HG03097 (cell line): Measurements from ENCODE around the gene LRCH4.

Source experiments
- ATAC-seq: cut with Tn5 transposase; IDR thresholded peaks from one replicate; pipeline ENCODE4 v1.9.1; 2021; ENCODE audit not compliant: unreplicated experiment, low FRiP score

Gene LRCH4, protein sequence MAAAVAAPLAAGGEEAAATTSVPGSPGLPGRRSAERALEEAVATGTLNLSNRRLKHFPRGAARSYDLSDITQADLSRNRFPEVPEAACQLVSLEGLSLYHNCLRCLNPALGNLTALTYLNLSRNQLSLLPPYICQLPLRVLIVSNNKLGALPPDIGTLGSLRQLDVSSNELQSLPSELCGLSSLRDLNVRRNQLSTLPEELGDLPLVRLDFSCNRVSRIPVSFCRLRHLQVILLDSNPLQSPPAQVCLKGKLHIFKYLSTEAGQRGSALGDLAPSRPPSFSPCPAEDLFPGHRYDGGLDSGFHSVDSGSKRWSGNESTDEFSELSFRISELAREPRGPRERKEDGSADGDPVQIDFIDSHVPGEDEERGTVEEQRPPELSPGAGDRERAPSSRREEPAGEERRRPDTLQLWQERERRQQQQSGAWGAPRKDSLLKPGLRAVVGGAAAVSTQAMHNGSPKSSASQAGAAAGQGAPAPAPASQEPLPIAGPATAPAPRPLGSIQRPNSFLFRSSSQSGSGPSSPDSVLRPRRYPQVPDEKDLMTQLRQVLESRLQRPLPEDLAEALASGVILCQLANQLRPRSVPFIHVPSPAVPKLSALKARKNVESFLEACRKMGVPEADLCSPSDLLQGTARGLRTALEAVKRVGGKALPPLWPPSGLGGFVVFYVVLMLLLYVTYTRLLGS

DNA sequence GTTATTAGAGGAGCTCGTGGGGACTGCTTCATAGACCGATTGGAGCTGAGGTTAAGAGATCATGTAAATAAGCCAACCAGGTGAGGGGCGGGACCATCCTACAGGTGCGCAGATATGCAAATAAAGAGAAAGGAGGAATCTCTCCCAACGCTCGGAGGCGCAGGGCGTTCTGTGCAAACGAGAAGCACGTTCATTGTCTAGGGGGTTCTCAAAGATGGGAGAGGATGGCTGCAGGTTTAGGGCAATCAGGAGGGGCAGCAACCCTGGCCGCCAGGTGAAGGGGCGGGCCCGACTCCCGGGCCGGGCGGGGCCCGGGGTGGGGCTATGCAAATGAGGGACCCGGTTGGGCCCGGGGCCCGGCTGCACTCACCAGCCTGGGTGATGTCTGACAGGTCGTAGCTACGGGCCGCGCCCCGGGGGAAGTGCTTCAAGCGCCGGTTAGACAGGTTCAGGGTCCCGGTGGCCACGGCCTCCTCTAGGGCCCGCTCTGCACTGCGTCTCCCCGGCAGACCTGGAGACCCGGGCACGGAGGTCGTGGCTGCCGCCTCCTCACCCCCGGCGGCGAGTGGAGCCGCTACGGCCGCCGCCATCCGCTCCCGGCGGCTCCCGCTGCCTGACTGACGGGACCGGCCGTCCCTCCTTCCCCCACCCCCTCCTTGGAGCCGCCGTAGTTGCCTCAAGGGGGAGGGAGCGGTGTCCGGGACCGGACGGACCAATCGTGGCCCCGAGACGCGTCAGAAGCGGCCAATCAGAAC is at the start of gene LRCH4:
LRCH4 (minus strand) TSS at position 619 of the 755 bp plus-strand sequence; CDS start at position 590, 29 bp downstream.
- peak; percentile 11 for ATAC-seq

DNA sequence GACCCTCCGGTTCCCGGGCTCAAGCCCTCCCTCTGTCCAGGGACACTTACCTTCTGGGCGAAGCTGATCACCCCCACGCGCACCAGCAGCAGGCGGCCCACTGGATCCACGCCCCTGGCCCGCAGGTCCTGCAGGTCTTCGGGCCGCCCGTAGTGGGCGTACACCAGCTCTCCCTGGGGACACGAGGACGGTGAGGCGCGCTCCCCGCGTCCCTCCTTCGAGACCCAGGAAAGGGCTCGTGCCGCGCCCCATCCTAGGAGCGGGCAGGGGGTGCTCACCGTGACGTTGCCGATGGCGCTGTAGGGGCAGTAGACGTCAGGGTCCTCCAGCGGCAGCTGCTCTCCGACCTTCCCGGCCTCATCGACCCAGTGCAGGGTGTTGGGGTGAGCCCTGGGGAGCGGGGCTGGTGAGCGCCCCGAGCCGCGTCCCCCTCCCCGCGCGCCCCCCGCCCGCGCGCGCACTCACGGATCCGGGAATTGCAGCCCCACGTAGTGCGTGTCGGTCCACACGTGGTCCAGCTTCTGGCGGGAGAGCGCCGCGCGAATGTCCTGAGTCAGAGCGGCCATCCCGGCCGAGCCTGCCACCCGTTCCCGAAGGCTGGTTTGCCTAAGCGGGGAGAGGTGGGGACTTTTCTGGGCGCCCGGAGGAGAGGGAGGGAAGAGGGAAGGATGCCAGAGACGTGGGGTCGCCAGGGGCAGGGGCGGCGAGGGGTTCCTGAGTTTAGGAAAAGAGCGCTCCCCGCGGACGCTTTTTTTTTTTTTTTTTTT is 47.2 kb upstream of the LRCH4 start:
- ATAC-seq = no peak

GRCh38 chr7:100630066-100630465 is 44.1 kb upstream of the LRCH4 start:
- no peak for ATAC-seq

DNA sequence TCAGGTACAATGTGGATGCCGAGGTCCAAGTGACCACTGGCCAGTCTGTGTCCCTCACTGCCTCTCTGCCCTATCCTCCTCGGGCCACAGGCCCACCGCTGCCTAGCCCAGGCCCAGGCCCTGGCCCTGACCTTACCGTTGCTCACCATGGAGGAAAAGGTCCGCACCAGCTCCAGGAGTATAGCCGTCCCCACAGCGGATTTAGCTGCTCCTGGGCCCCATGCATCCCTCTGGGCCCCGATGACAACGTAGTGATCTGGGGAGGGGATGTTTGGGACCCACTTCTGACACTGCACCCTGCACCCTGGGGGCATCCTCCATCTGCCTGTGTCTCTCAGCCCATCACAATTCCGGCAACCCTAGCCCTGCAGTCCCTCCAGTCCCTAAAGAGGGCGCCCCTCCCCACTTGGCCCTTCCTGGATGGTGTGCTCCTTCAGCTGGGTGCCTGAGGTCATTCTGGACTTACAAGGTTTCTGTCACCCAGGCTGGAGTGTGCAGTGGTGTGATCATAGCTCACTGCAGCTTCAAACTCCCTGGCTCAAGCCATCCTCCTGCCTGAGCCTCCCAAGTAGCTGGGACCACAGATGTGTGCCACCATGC is 43.3 kb upstream of the LRCH4 start:
- no peak for ATAC-seq

- no peak for ATAC-seq
These were observed 41.3 kb upstream of the LRCH4 start for GRCh38 chr7:100627238-100627549.

DNA sequence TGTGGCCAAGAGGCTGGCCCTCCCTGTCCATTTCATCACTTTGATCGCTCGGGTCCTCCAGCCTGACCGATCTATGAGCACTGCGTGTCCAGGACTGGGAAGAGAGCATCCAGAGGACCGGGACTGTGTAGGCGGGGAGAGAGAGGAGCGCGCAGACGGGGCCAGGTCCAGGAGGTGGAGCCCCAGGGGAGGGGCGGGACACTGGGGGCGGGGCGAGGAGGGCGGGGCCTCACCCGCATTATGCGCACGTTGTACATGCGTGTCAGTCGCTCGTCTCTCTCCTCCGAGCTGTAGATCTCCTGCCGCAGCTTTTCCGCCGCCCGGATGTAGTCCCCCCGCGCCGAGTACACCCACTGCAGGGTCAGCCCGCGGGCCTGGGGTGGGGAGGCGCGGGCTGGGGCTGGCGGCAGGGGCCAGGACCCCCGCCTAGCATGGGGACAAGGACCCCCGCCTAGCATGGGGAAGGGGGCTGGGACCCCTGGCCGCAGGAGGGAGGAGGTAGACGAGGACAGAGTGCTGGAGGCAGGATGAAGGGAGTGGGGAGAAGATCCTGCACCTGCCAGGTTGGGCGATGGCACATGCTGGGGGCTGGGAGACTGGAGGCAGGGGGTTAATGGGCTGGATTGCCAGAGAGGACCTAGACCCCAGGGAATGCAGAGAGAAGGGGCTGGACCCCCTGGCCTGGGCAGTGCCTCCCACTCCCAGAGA is 40.8 kb upstream of the LRCH4 start:
- ATAC-seq = no peak

- no peak for ATAC-seq
These were observed 40.1 kb upstream of the LRCH4 start for GRCh38 chr7:100626055-100626454.

DNA sequence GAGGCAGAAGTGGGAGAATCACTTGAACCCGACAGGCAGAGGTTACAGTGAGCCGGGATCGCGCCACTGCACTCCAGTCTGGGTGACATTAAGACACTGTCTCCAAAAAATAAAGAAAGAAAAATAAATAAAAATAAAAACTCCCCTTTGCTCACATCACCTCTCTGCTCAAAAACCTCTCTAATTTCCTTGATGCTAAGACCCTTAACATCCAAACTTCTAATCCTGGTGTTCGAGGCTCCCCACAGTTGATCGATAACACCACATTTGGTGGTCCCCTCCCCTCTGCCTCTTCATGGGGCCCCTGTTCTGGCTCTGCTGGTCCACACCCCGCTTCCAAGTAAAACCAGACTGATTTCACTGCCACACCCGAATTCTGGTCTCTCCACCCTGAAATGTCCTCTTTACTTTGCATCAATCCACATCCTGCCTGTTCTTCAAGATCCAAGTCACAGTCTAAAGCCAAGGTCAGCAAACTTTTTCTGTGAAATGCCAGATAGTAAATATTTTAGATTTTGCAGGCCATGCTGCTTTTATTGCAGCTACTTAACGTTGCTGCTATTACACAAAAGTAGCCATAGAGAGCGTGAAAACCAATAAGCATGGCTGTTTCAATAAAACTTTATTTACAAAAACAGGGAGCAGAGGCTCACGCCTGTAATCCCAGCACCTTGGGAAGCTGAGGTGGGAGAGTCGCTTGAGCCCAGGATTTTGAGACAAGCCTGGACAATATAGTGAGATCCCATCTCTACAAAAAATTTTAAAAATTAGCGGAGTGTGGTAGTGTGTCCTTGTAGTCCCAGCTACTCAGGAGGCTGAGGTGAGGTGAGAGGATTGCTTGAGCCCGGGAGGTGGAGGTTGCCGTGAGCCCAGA is 38.3 kb upstream of the LRCH4 start:
- ATAC-seq = no peak

GRCh38 chr7:100621554-100621953 is 35.6 kb upstream of the LRCH4 start:
- ATAC-seq = no peak

- ATAC-seq = no peak
These were observed 34.9 kb upstream of the LRCH4 start for GRCh38 chr7:100620804-100621203.

- ATAC-seq = no peak
These were observed 34.3 kb upstream of the LRCH4 start for GRCh38 chr7:100620239-100620638.

DNA sequence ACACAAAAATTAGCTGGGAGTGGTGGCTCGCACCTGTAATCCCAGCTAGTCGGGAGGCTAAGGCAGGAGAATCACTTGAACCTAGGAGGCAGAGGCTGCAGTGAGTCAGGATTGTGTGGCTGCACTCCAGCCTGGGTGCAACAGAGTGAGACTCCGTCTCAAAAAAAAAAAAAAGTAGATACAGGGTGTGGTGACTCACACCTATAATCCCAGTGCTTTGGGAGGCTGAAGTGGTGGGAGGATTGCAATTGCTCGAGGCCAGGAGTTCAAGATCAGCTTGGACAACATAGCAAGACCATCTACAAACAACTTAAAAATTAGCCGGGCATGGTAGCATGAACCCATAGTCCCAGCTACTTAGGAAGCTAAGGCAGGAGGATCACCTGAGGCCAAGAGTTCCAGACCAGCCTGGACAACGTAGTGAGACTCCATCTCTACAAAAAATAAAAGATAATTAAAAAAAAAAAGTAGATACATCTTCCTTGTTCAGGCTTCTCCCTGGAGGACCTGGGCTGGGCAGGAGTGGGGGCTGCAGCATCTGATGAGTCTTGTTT is 28.5 kb upstream of the LRCH4 start:
- no peak for ATAC-seq

GRCh38 chr7:100613412-100614175 is 27.7 kb upstream of the LRCH4 start:
- no peak for ATAC-seq

DNA sequence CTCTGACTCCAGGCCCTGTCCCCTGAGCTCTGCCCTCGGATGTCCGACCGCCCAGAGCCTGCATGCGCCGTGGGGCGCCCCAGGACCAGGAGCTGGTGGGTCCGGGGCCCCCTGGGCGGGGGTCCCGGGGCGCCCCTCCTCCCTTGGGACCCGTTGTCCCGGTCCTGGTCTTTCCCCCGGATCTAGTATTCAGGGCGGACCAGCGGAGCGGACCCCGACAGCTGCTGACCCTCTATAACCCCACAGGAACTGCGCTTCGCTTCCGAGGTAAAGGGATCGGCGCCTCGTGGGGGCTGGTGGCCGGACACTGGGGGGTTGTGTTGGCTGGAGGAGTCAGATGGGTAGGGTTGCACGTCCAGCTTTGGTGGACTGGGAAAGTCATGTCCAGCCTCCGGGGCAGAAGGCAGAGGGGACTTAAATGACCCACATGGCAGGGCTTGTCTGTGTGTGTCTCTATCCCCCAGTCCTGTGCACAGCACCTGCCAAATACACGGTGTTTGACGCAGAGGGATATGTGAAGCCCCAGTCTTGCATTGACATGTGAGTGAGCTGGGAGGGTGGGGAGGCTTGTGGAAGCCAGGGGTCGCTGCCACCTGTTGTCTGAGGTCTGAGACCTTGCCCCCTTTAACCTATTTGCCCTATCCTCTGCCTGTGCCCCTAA is 26.9 kb upstream of the LRCH4 start:
- ATAC-seq = no peak

- ATAC-seq = peak; percentile 89
These were observed 26.2 kb upstream of the LRCH4 start, which contains the start of gene MOSPD3 for GRCh38 chr7:100611983-100612729. Gene MOSPD3, plus strand, starts transcription at chr7:100612540. Its CDS starts 252 bp downstream, at chr7:100612792.

GRCh38 chr7:100609958-100610357 is 24.0 kb upstream of the LRCH4 start:
- ATAC-seq = no peak
